Right kidney (tissue), 9 donors: ENCODE results near the gene TRAK2.
A peak's percentile ranks its signal among the peaks of the same experiment; 100 is the strongest.
"Not testable (repeated sequence)": the region's sequence is repeated elsewhere in the genome, so short reads cannot be mapped to it uniquely, and the experiment has no call there.

Source experiments
- DNase-seq: peaks from one replicate; pipeline ENCODE4 v3.0.0-alpha.2; 2016
- long read RNA-seq, 8 donors: transcript quantifications; one replicate each; lab custom pipeline, GENCODE V29; 2026

The TRAK2 gene, protein sequence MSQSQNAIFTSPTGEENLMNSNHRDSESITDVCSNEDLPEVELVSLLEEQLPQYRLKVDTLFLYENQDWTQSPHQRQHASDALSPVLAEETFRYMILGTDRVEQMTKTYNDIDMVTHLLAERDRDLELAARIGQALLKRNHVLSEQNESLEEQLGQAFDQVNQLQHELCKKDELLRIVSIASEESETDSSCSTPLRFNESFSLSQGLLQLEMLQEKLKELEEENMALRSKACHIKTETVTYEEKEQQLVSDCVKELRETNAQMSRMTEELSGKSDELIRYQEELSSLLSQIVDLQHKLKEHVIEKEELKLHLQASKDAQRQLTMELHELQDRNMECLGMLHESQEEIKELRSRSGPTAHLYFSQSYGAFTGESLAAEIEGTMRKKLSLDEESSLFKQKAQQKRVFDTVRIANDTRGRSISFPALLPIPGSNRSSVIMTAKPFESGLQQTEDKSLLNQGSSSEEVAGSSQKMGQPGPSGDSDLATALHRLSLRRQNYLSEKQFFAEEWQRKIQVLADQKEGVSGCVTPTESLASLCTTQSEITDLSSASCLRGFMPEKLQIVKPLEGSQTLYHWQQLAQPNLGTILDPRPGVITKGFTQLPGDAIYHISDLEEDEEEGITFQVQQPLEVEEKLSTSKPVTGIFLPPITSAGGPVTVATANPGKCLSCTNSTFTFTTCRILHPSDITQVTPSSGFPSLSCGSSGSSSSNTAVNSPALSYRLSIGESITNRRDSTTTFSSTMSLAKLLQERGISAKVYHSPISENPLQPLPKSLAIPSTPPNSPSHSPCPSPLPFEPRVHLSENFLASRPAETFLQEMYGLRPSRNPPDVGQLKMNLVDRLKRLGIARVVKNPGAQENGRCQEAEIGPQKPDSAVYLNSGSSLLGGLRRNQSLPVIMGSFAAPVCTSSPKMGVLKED
- long read RNA-seq, donor 1, full-length matches to known transcripts = 4 of 4 reads
- long read RNA-seq, donor 1, partial matches to known transcripts = 0 of 4 reads
- long read RNA-seq, donor 1, other reads (novel, unspliced or antisense) = 0 of 4 reads
- long read RNA-seq, donor 2, partial matches to known transcripts = 0 of 1 reads
- long read RNA-seq, donor 2, other reads (novel, unspliced or antisense) = 0 of 1 reads
- long read RNA-seq, donor 3, full-length matches to known transcripts = 1 of 1 reads
- long read RNA-seq, donor 3, partial matches to known transcripts = 0 of 1 reads
- long read RNA-seq, donor 3, other reads (novel, unspliced or antisense) = 0 of 1 reads
- long read RNA-seq, donor 4, partial matches to known transcripts = 5 of 5 reads
- long read RNA-seq, donor 4, other reads (novel, unspliced or antisense) = 0 of 5 reads
- long read RNA-seq, donor 5, full-length matches to known transcripts = 1 of 34 reads
- long read RNA-seq, donor 5, partial matches to known transcripts = 33 of 34 reads
- long read RNA-seq, donor 5, other reads (novel, unspliced or antisense) = 0 of 34 reads
- long read RNA-seq, donor 6, full-length matches to known transcripts = 4 of 4 reads
- long read RNA-seq, donor 6, partial matches to known transcripts = 0 of 4 reads
- long read RNA-seq, donor 6, other reads (novel, unspliced or antisense) = 0 of 4 reads
- long read RNA-seq, donor 7, full-length matches to known transcripts = 3 of 14 reads
- long read RNA-seq, donor 7, partial matches to known transcripts = 11 of 14 reads
- long read RNA-seq, donor 7, other reads (novel, unspliced or antisense) = 0 of 14 reads
- long read RNA-seq, donor 8, full-length matches to known transcripts = 2 of 7 reads
- long read RNA-seq, donor 8, partial matches to known transcripts = 5 of 7 reads
- long read RNA-seq, donor 8, other reads (novel, unspliced or antisense) = 0 of 7 reads

DNA sequence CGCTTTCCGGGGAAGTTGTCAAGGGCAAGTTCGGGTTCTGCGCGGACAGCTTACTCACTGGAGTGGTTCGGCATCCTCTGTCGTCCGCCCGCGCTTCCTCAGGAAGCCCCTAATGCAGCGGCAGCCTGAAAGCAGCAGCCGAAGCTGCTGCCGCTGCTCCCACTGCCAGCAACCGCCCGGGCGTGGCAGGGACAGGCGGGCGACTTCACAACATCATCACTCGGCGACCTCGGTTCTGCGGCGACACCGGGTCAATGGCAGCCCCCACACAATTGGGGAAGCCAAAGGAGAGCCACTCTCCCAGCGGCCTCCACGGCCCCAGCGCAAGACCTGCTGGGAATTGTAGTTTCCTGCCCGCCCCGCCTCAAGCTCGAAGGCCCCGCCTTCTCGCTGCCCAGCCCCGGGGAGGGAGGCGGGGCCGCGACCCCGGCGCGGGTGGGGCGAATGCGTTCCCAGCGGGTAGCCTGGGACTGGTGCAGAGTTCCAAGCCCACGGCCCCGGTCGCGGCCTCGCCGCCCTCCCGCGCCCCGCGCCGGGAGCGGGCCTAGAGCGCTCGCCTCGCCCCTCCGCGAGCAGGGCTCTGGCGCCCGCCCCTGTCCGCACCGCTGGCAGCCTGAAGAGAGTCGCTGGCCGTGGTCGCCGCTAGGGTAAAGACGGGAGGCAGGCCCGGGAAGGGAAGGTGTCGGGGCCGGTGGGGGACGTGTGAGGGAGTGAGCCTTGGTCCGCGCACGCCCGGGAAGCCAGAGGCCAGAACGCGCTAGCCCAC lies at the start of gene TRAK2, which contains the start of gene STRADB:
Gene TRAK2 (minus strand): TSS at position 167 of the 766 bp plus-strand sequence. CDS start 30,951 bp downstream, outside the sequence.
Gene STRADB (plus strand): TSS at position 449 of the 766 bp plus-strand sequence. CDS start 3,101 bp downstream, outside the sequence.
- peak; percentile 96 for DNase-seq

DNA sequence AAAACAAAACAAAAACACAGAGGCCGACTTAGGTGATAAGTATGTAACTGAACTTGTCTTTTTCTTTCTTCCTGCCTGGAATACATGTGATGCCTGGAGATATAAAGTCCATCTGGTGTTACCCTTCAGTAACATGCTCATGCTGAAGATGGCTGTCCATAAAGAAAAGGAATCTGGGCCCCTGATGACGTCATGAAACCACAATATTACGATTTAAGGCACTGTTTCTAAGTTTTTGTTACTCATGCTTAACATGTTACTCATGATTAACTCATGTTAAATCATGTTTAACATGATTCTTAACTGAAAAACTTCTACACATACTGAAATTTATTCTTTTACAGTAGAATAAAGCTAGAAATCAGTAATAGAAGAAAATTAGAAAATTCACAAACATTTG lies 49.3 kb upstream of the TRAK2 start:
- DNase-seq = no peak

DNA sequence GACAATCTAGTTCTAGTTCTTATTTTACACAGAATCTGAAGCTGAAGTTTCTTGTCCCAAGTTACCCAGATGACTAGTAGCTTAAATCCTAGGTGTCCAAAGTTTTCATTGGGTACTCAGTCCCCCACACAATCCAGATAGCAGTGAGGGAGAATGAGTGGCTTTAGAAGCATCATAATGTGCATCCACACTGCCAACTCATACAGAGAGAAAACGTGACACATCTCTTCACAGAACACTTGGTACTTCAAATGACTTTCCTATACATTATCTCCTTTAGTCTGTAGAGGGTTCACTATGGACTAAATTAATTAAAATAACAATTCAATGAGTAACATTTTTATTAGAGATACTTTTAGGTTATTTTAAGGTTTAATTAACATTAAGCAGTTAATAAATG lies 45.5 kb upstream of the TRAK2 start:
- no peak for DNase-seq

DNA sequence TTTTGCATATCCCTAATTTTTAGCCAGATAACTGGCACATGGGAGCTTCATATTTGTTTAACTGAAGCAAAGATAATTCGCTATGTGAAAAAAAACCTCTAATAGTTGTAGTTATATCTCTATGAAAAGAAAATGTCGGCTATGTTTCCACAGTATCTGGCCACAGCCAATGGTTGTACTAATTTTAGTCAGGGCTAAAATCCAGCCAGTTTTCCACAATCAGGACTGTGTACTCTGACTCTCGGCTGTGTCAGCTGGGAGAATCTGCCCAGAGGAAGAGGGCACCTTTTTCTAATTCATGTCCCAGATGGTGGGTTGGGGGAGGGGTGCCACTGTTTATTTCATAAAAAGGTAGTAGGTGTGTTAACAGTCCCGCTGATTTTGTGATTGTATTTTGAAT lies 39.0 kb upstream of the TRAK2 start:
- DNase-seq = no peak

DNA sequence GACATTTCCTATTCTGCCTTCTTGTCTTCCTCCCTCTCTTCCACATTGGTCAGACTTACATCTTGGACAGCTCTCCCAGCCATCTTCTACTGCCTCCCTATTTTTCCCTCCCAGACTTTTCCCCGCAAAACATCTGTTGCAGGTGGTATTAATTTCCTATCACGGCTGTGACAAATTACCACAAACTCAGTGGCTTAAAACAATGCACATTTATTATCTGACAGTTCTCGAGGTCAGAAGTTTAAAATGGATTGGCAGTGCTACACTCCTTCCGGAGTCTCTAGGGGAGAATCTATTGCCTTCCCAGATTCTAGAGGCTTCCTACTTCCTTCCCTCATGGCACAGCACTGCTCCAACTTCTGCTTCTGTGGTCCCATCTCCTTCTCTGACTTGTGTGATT lies 33.5 kb upstream of the TRAK2 start:
- no peak for DNase-seq

DNA sequence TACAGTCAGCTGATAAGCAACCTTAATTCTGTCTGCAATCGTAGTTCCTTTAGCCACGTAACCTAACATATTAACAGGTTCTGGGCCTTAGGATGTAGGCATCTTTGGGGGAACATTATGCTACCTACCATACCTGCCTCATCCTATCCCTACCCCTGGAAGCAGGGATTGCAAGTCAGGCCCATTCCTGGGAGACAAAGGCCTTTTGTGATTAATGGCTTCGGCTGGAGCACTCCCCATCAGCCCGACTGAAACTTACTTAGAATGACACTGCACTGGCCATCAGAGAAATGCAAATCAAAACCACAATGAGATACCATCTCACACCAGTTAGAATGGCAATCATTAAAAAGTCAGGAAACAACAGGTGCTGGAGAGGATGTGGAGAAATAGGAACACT lies 32.5 kb upstream of the TRAK2 start:
- DNase-seq = not testable (repeated sequence)

DNA sequence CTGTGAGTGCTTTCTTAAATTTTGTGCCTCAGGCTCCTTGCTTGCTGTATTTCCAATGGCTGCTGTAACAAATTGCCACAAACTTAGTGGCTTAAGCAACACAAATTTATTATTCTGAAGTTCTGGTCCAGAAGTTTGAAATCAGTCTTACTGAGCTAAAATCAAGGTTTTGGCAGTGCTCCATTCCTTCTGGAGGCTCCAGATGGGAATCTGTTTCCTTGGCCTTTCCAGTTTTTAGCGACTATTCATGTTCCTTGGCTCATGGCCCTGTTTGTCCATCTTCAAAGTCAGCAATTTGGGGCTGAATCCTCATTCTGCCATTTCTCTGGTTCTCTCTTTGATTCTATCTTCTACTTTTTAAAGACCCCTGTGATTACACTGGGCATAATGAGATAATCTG lies 32.1 kb upstream of the TRAK2 start:
- no peak for DNase-seq

DNA sequence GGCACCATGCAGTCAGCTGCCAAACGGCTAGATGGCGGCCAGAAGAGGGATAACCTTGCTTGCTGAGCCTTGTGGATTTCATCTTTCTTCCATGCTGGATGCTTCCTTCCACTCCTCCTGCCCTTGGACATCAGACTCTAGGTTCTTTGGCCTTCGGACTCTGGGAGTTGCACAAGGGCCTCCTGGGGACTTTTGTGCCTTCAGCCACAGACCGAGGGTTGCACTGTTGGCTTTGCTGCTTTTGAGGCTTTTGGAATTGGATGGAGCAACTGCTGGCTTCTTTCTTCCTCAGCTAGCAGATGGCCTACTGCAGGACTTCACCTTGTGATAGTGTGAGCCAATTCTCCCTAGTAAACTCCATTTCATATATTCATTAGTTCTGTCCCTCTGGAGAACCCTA lies 31.3 kb upstream of the TRAK2 start:
- DNase-seq = no peak

DNA sequence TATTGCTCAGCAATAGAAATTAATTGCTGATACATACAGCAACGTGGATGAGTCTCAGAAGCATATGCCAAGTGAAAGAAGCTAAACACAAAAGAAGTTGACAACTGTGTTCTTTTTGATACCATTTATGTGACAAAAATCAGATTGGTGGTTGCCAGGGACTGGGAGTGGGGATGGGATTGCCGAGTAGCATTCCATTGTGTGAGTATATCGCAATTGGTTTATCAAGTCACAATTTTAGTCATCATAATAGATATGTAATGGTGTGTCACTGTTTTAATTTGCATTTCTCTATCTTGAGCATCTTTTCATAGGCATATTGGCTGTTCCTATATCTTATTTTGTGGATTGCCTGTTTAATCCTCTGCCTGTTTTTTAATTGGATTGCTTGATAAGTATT lies 21.2 kb upstream of the TRAK2 start:
- no peak for DNase-seq

DNA sequence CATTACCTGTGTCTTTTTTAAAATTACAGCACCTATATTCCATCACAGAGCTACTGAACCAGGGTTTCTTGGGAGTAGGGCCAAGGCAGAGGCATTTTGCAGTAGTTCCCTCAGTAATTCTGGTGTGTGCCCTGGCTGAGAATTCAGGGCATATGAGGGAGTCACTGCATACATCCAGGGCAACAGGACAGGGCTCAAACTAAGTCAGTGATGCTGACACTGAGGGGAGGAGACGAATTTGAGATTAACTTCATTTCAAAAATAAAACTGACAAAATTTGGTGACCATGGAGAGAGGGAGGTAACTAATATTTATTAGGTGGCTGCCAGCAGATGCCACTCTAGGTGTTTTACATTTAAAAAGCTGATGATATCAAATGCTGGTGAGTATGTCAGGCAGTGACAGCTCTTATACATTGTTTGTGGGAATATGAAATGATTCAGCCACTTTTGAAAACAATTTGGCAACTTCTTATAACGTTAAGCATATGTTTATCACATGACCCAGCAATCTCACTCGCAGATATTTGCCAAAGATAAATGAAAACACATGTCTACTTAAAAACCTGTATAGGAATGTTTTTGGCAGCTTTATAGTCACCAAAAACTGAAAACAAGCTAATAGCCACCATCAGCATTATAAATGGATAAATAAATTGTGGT lies 20.6 kb upstream of the TRAK2 start:
- DNase-seq = no peak

DNA sequence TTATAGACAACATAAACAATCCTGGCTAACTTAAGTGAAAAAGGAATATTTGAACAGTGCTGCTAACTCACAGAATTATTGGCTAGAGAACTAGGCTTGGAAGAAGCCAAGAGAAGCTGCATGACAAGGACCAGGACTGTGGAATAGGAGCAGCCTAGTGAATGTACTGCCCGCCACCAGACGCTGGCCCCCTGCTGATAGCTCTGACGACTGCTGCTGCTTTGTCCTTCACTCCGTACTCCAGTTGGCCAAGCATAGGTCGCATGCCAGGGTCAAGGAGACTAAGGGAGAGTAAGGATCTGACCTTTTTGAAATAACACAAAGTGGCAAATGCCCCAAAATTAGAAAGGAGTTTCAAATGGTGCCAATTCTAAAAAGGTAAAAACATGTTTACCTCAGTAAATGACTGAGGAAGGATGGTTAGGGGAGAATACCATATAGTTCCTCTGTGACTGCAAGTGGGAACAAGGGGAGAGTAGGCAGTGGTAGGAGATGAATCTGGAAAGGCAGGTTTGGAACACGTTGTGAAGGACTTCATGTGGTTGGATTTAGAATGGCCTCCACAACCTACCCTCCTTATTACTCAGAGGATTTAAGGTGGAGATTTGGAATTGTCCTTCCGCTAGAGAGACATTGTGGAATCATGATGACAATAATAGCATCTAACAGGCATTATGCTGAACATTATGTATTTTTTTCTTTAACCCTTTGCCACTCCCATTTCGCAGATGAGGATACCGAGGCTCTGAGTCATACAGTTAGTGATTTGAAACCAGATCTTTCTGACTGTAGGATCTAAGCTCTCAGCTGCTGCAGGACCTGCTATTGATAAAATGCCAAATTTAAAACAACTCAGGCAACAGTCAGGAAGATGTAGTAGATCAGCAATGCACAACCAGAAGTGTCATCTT lies 19.8 kb upstream of the TRAK2 start:
- no peak for DNase-seq

DNA sequence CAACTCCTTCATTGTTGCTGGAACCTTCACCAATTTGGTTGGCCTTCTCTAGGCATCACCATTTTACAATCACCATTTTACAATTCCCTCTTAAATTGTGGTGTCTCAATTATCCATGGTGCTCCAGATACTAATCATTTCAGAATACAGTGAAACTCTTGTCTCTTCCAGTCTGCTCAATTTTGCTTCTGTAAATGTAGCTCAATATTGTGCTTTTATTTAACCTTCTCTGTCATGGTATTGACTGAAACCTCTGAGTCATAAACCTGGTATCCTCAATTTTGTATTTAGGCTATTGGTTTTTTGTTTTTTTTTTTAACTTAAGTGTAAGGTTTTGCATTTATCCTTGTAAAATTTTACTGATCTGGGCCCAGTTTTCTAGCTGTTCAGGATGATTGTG lies 16.4 kb upstream of the TRAK2 start:
- DNase-seq = no peak

DNA sequence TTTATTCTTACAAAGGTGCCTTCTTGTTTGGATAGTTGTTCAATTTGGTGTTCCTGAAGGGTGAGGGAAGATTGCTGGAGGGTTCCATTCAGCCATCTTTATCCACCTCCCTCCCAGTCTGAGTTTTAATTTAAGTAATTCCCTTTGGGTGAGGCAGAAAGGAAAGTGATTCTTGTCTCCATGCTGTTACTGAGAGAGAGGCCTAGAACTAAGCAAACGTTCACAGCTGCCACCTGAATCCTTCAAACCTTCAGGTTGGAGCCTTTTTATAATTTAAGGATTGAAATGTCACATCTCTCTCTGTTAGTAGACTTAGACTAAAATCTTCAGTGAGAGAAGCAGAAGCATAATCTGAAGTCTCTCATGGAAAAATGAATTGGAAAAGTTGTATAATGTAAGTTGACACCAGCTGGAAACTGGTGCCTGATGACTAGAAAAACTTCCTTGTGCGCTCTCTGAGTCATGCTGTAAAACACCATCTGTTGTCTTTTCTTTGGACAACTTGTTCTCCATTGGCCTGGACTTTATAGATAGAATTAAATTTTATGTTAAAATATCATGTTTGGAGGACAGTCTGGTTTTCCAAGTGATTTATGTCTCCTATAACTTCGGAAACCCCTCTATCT lies 14.9 kb upstream of the TRAK2 start:
- peak; percentile 4 for DNase-seq

DNA sequence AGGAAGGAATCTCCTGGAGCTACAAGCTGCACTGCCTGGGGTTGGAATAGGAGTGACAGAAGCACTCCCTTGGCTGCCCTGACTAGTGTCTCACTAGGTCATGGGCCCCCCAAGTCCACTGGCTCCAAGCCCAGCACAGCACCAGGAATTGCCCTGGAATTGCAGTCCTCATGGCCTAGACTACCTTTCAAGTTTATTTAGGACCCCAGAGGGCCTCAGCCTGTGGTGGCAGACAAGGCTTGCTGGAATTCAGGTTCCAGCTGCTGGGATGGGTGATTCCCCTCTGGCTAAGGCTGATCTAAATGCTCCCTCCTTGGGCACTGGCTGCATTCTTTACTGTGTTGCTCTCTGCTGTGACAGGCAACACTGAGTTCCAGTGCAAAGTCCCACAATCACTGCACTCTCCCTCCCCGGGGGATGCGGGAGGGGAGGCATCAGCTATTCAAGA lies 14.3 kb upstream of the TRAK2 start:
- DNase-seq = no peak

DNA sequence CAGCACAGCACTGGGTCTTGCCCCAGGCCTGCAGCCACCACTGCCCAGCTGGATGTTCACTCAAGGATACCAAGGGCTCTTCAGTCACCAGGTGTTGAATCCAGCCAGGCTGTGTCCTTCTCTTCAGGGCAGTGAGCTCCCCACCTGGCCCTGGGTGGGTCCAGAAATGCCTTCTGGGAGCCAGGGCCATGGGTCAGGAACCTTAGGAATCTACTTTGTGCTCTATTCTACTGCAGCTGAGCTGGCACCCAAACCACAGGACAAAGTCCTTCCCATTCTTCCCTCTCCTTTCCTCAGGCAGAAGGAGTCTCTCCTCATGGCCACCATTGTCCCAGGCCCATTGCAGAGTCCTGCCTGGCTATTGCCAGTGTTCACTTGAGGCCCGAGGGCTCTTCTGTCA lies 13.3 kb upstream of the TRAK2 start:
- no peak for DNase-seq

DNA sequence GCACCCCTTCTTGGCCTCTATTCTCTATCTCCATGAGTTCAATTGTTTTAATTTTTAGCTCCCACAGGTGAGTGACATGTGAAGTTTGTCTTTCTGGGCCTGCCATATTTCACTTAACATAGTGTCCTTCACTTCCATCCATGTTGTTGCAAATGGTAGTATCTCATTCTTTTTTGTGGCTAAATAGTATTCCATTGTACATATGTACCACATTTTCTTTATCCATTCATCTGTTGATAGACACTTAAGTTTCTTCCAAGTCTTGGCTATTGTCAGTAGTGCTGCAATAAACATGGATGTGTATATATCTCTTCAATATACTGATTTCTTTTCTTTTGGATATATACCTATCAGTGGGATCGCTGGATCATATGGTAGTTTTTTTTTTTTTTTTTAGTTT lies 9.3 kb upstream of the TRAK2 start:
- DNase-seq = no peak

DNA sequence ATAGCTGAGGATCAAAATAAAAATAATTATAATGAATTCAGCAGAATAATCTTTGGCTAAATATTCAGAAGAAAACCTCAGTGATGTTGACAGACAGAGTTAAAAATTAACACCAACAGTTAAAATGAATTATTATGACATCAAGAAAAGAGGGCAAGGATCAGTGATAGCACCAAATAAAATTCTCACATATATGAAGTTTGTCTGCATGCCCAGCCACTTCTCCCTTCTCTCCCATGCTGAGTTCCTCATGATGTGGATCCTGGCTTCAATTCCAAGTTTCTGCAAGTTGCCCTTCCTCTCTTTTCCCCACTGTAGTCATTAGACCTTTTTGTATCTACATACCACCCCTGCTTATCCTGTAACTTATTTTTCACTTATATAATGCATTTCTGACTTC lies 7.1 kb upstream of the TRAK2 start:
- DNase-seq = no peak
